HepG2 (cell line): Measurements from ENCODE around the gene NOL12. TPM values are rescaled to one million over a fixed set of nuclear protein-coding genes. Genes with fewer than 3 reads are reported as not detected.

Experiments used
- CBFB ChIP-seq: sonication (generic); formaldehyde crosslinking; IDR thresholded peaks from 2 replicates; pipeline ENCODE4 v1.4.0; 2020; ENCODE audit warnings: missing genetic modification reagents
- CREB1 ChIP-seq, 2 experiments: fragments of 450-650 bp in 1 of 2; IDR thresholded peaks; 2 replicates each; pipeline ENCODE4 v1.6.1; 2016 to 2017; ENCODE audit warnings: control low read depth in 1 of 2, mild to moderate bottlenecking in 1 of 2, missing compliant biosample characterization in 1 of 2, missing genetic modification characterization in 1 of 2
- DBP ChIP-seq: sonication (generic); formaldehyde crosslinking; IDR thresholded peaks from 2 replicates; pipeline ENCODE4 v1.4.0; 2020; ENCODE audit warnings: missing genetic modification reagents; ENCODE audit errors: not compliant biosample characterization
- ELK4 ChIP-seq: sonication (generic); formaldehyde crosslinking; IDR thresholded peaks from 2 replicates; pipeline ENCODE4 v1.9.0; 2021; ENCODE audit warnings: missing genetic modification reagents, borderline replicate concordance
- HINFP ChIP-seq: sonication (generic); formaldehyde crosslinking; IDR thresholded peaks from 2 replicates; pipeline ENCODE4 v1.4.0; 2020; ENCODE audit warnings: low read depth, mild to moderate bottlenecking, missing genetic modification reagents
- HOXD1 ChIP-seq: sonication (generic); formaldehyde crosslinking; IDR thresholded peaks from 2 replicates; pipeline ENCODE4 v1.5.0; 2020; ENCODE audit warnings: missing genetic modification reagents
- KLF13 ChIP-seq: sonication (generic); formaldehyde crosslinking; IDR thresholded peaks from 2 replicates; pipeline ENCODE4 v1.4.0; 2020; ENCODE audit warnings: mild to moderate bottlenecking, missing genetic modification reagents
- MBD4 ChIP-seq: IDR thresholded peaks from 2 replicates; pipeline ENCODE4 v1.6.1; 2012; ENCODE audit warnings: low read length, inconsistent platforms, borderline replicate concordance
- MTF2 ChIP-seq: sonication (generic); formaldehyde crosslinking; IDR thresholded peaks from 2 replicates; pipeline ENCODE4 v1.5.0; 2020; ENCODE audit warnings: missing genetic modification reagents, borderline replicate concordance
- NCOR1 ChIP-seq: fragments of 200-600 bp; sonication (generic); IDR thresholded peaks from 2 replicates; pipeline ENCODE4 v1.7.0; 2017; ENCODE audit warnings: antibody characterized with exemption, low read length, borderline replicate concordance
- SIN3B ChIP-seq: fragments of 150-350 bp; IDR thresholded peaks from 2 replicates; pipeline ENCODE4 v1.6.1; 2014; ENCODE audit warnings: low read length
- SMAD1 ChIP-seq: sonication (generic); formaldehyde crosslinking; IDR thresholded peaks from 2 replicates; pipeline ENCODE4 v1.4.0; 2020; ENCODE audit warnings: missing genetic modification reagents, low read depth, mild to moderate bottlenecking, borderline replicate concordance
- TAF15 ChIP-seq: fragments of 200-400 bp; formaldehyde crosslinking; IDR thresholded peaks from one replicate; pipeline ENCODE4 v1.6.1; 2018; ENCODE audit warnings: mild to moderate bottlenecking, low read depth, low read length; ENCODE audit not compliant: poor library complexity, severe bottlenecking
- TP53 ChIP-seq: sonication (generic); formaldehyde crosslinking; conservative IDR thresholded peaks from 2 replicates; pipeline ENCODE4 v1.4.0; 2020; ENCODE audit warnings: missing genetic modification reagents
- UBTF ChIP-seq: sonication (generic); formaldehyde crosslinking; IDR thresholded peaks from 2 replicates; pipeline ENCODE4 v1.4.0; 2020; ENCODE audit warnings: mild to moderate bottlenecking, missing genetic modification reagents
- ZBTB26 ChIP-seq: IDR thresholded peaks from 2 replicates; pipeline ENCODE4 v1.6.1; 2016; ENCODE audit warnings: missing compliant biosample characterization, missing genetic modification reagents, borderline replicate concordance
- ZNF263 ChIP-seq: sonication (generic); formaldehyde crosslinking; IDR thresholded peaks from 2 replicates; pipeline ENCODE4 v1.4.0; 2020; ENCODE audit warnings: missing genetic modification reagents
- ZNF275 ChIP-seq: sonication (generic); formaldehyde crosslinking; IDR thresholded peaks from 2 replicates; pipeline ENCODE4 v1.8.0; 2022; ENCODE audit warnings: missing genetic modification reagents, mild to moderate bottlenecking, inconsistent platforms, borderline replicate concordance
- ZNF329 ChIP-seq: sonication (generic); formaldehyde crosslinking; IDR thresholded peaks from 2 replicates; pipeline ENCODE4 v1.9.0; 2021; ENCODE audit warnings: low read depth, mild to moderate bottlenecking, missing genetic modification reagents
- ZNF713 ChIP-seq: sonication (generic); formaldehyde crosslinking; IDR thresholded peaks from 2 replicates; pipeline ENCODE4 v1.4.0; 2020; ENCODE audit warnings: mild to moderate bottlenecking, missing genetic modification reagents
- polyA plus RNA-seq, 8 experiments: library from polyadenylated mRNA; depleted of rRNA in 3 of 8; stranded (reverse) in 7 of 8; unstranded in 1 of 8; fragments of >200 nt; fragmentation: Illumina TruSeq in 4 of 8; extraction: Trizol in 4 of 8; gene quantifications; 2 replicates each; pipeline versions ENCODE4 v1.2.1 to v1.2.3, GENCODE V29; 2011 to 2016; ENCODE audit warnings: low read depth in 4 of 8, missing spikeins in 1 of 8, mixed read lengths in 1 of 8; ENCODE audit not compliant: insufficient read depth in 1 of 8
- total RNA-seq, 5 experiments: library from RNA; depleted of rRNA; stranded (reverse); fragments of >200 nt; fragmentation: Illumina TruSeq; extraction: Trizol; gene quantifications; 2 replicates each; pipeline ENCODE4 v1.2.3, GENCODE V29; 2016; ENCODE audit warnings: low read depth in 1 of 5

Gene NOL12
- total and polyA plus RNA-seq, 2 of the 13 experiments (the other 11 are each of a cell fraction or from before 2014, with no cell fraction given) = 14.3 to 31.4 TPM

- TF ChIP-seq CBFB = no peak
- no peak for TF ChIP-seq TAF15
- TF ChIP-seq UBTF (CRISPR knock-in tag) = no peak; the same call in 1 of the 2 replicates
- no peak for TF ChIP-seq ZNF263
- TF ChIP-seq HINFP = no peak
- no peak for TF ChIP-seq MTF2
- TF ChIP-seq TP53 (CRISPR knock-in tag) = no peak
- no peak for TF ChIP-seq ZNF713 (CRISPR knock-in tag)
- no peak for TF ChIP-seq SMAD1 (CRISPR knock-in tag)
- TF ChIP-seq ZNF329 = no peak
- peak; percentile 94 for TF ChIP-seq CREB1 (IDR thresholded peaks at IDR 0.05)
- TF ChIP-seq CREB1 (CRISPR knock-in tag; IDR thresholded peaks at IDR 0.05) = peak; percentile 47; the same call in 1 of the 2 replicates
- no peak for TF ChIP-seq ZBTB26 (CRISPR knock-in tag)
- no peak for TF ChIP-seq ZNF275 (CRISPR knock-in tag)
- no peak for TF ChIP-seq HOXD1
- no peak for TF ChIP-seq MBD4
- TF ChIP-seq NCOR1 = no peak
- TF ChIP-seq ELK4 (CRISPR knock-in tag) = no peak
- no peak for TF ChIP-seq KLF13
- TF ChIP-seq SIN3B = no peak
- TF ChIP-seq DBP (CRISPR knock-in tag) = no peak
Observed at GRCh38 chr22:37661160-37661924, 24.8 kb upstream of the NOL12 start (continued).
